SK-N-SH (cell line): ENCODE data around the gene TMEM196. TPM values are rescaled to one million over a fixed set of nuclear protein-coding genes. Genes with fewer than 3 reads are reported as not detected.

Experiments used
- CTCF ChIA-PET: fragments of 300-600, 350-600 bp; formaldehyde crosslinking; extraction: SDS; loops from one replicate; lab custom pipeline; 2021; lab: Yijun Ruan, JAX
- POLR2A ChIA-PET: fragments of 350-600 bp; sonication (Branson Sonifier 250); formaldehyde crosslinking; extraction: SDS; loops from one replicate; lab custom pipeline; 2020; ENCODE audit warnings: antibody characterized with exemption, inconsistent platforms; lab: Yijun Ruan, JAX
- DNase-seq: peaks from one replicate; pipeline ENCODE4 v3.0.0; 2012
- H2AFZ ChIP-seq: fragments of 200-600 bp; sonication (generic); 2 replicates; pipeline ENCODE4 v1.8.1; 2016; ENCODE audit warnings: antibody characterized with exemption, mild to moderate bottlenecking, low read depth
- H3F3A ChIP-seq: fragments of 200-600 bp; sonication (generic); replicated peaks from 2 replicates; pipeline ENCODE3; 2016; ENCODE audit warnings: antibody characterized with exemption, mild to moderate bottlenecking; ENCODE audit not compliant: insufficient read depth
- H3K27ac ChIP-seq, 2 experiments: fragments of 200-500 bp in 1 of 2; fragments of 200-600 bp in 1 of 2; sonication (Bioruptor generic) in 1 of 2; sonication (generic), shearing (Covaris generic) in 1 of 2; 2 replicates each; pipeline versions ENCODE4 v1.5.1 to v1.6.1; 2014 to 2016; ENCODE audit warnings: low read depth in 2 of 2, inconsistent platforms in 1 of 2, low read length in 1 of 2, mild to moderate bottlenecking in 1 of 2, mixed read lengths in 1 of 2
- H3K27me3 ChIP-seq: fragments of 200-600 bp; sonication (generic), shearing (Covaris generic); 2 replicates; pipeline ENCODE4 v1.6.1; 2016; ENCODE audit warnings: mixed run types; ENCODE audit not compliant: insufficient read depth
- H3K36me3 ChIP-seq, 2 experiments: fragments of 200-500 bp in 1 of 2; fragments of 200-600 bp in 1 of 2; sonication (Bioruptor generic) in 1 of 2; sonication (generic) in 1 of 2; replicated peaks in 1 of 2; 2 replicates each; pipeline versions ENCODE3 to v1.5.1; 2014 to 2016; ENCODE audit warnings: low read length in 1 of 2, mild to moderate bottlenecking in 1 of 2; ENCODE audit not compliant: insufficient read depth in 2 of 2, control insufficient read depth in 1 of 2
- H3K4me1 ChIP-seq, 2 experiments: fragments of 200-500 bp in 1 of 2; fragments of 200-600 bp in 1 of 2; sonication (Bioruptor generic) in 1 of 2; sonication (generic), shearing (Covaris generic) in 1 of 2; 2 replicates each; pipeline versions ENCODE4 v1.5.1 to v1.6.1; 2014 to 2016; ENCODE audit warnings: low read depth in 1 of 2, low read length in 1 of 2, mixed run types in 1 of 2; ENCODE audit not compliant: insufficient read depth in 2 of 2, control insufficient read depth in 1 of 2
- H3K4me2 ChIP-seq: fragments of 200-600 bp; sonication (generic), shearing (Covaris generic); 2 replicates; pipeline ENCODE4 v1.6.1; 2017; ENCODE audit warnings: mixed run types
- H3K4me3 ChIP-seq, 2 experiments: fragments of 200-500 bp in 1 of 2; fragments of 200-600 bp in 1 of 2; sonication (Bioruptor generic) in 1 of 2; sonication (generic), shearing (Covaris generic) in 1 of 2; 2 replicates each; pipeline versions ENCODE4 v1.5.1 to v1.8.1; 2014 to 2016; ENCODE audit warnings: low read depth in 2 of 2, inconsistent platforms in 1 of 2, low read length in 1 of 2, mild to moderate bottlenecking in 1 of 2, mixed read lengths in 1 of 2, moderate library complexity in 1 of 2
- H3K79me2 ChIP-seq: fragments of 200-600 bp; sonication (generic); 2 replicates; pipeline ENCODE4 v1.8.1; 2017; ENCODE audit warnings: mild to moderate bottlenecking; ENCODE audit not compliant: insufficient read depth
- H3K9ac ChIP-seq: fragments of 200-600 bp; sonication (generic); 2 replicates; pipeline ENCODE4 v1.6.1; 2017; ENCODE audit warnings: mixed run types
- H3K9me2 ChIP-seq: fragments of 200-600 bp; sonication (generic); 2 replicates; pipeline ENCODE4 v1.6.1; 2017; ENCODE audit warnings: mixed run types
- H3K9me3 ChIP-seq: fragments of 200-600 bp; sonication (generic); 2 replicates; pipeline ENCODE4 v1.6.1; 2017; ENCODE audit warnings: mixed run types, mild to moderate bottlenecking, moderate library complexity
- H4K20me1 ChIP-seq: fragments of 200-600 bp; sonication (generic); 2 replicates; pipeline ENCODE4 v1.6.1; 2017; ENCODE audit warnings: mild to moderate bottlenecking, mixed run types; ENCODE audit not compliant: insufficient read depth
- CHD2 ChIP-seq: fragments of 150-350 bp; IDR thresholded peaks from 2 replicates; pipeline ENCODE4 v1.6.1; 2018; ENCODE audit warnings: low read length; ENCODE audit not compliant: partially characterized antibody
- EZH2phosphoT487 ChIP-seq: fragments of 200-600 bp; sonication (generic); IDR thresholded peaks from 2 replicates; pipeline ENCODE4 v1.6.1; 2017; ENCODE audit warnings: low read depth, mixed run types, mild to moderate bottlenecking, antibody characterized with exemption, moderate library complexity, borderline replicate concordance
- FOSL2 ChIP-seq: IDR thresholded peaks from 2 replicates; pipeline ENCODE4 v1.4.0; 2012; ENCODE audit warnings: low read depth, mild to moderate bottlenecking, moderate library complexity, borderline replicate concordance
- GATA2 ChIP-seq: sonication (generic); formaldehyde crosslinking; IDR thresholded peaks from 2 replicates; pipeline ENCODE4 v1.5.0; 2020; ENCODE audit warnings: mild to moderate bottlenecking, missing genetic modification reagents
- IRF3 ChIP-seq: fragments of 150-350 bp; IDR thresholded peaks from 2 replicates; pipeline ENCODE4 v1.6.1; 2016; ENCODE audit warnings: mild to moderate bottlenecking, low read depth, low read length
- JUND ChIP-seq: IDR thresholded peaks from 2 replicates; pipeline ENCODE4 v1.4.0; 2012
- MAX ChIP-seq: IDR thresholded peaks from 2 replicates; pipeline ENCODE4 v1.4.0; 2012; ENCODE audit warnings: low read depth
- NRF1 ChIP-seq: IDR thresholded peaks from 2 replicates; pipeline ENCODE4 v1.6.1; 2012; ENCODE audit warnings: low read depth, mild to moderate bottlenecking, low read length
- PBX3 ChIP-seq: IDR thresholded peaks from 2 replicates; pipeline ENCODE4; 2012
- RAD21 ChIP-seq: IDR thresholded peaks from 2 replicates; pipeline ENCODE4 v1.6.1; 2012; ENCODE audit warnings: mild to moderate bottlenecking, low read length
- REST ChIP-seq: IDR thresholded peaks from 2 replicates; pipeline ENCODE4 v1.6.1; 2012; ENCODE audit warnings: mild to moderate bottlenecking, low read depth, low read length, moderate library complexity
- TCF12 ChIP-seq: IDR thresholded peaks from 2 replicates; pipeline ENCODE4 v1.4.0; 2012
- TEAD4 ChIP-seq: IDR thresholded peaks from 2 replicates; pipeline ENCODE4 v1.4.0; 2012; ENCODE audit warnings: mild to moderate bottlenecking, borderline replicate concordance; ENCODE audit not compliant: insufficient read depth
- USF1 ChIP-seq: IDR thresholded peaks from 2 replicates; pipeline ENCODE4 v1.4.0; 2012; ENCODE audit warnings: low read depth, borderline replicate concordance
- USF2 ChIP-seq: fragments of 150-350 bp; IDR thresholded peaks from 2 replicates; pipeline ENCODE4 v1.6.1; 2017; ENCODE audit warnings: antibody characterized with exemption, low read length, low read depth, borderline replicate concordance
- WGBS: methylation state at CpG from one replicate; pipeline ENCODE4 v1.1.6; 2017; ENCODE audit warnings: low lambda C conversion rate; 5-methylcytosine and 5-hydroxymethylcytosine counted together
- polyA plus RNA-seq, 3 experiments: library from polyadenylated mRNA; depleted of rRNA; stranded (reverse); fragments of >200 nt; gene quantifications; 2 replicates each; pipeline ENCODE4 v1.2.3, GENCODE V29; 2012

TMEM196 gene
- polyA plus RNA-seq, 1 of the 3 experiments (the other 2 are of a cell fraction): not detected

GRCh38 chr7:19698331-19698730 lies 75.1 kb downstream of the TMEM196 start:
- H2AFZ ChIP-seq: no peak overlapping the region
- H3K79me2 ChIP-seq: no peaks in the 10 kb centered on the region
- no peak overlapping the region for H3K27ac ChIP-seq
- no peaks in the 10 kb centered on the region for H3F3A ChIP-seq
- H3K9me3 ChIP-seq: no peaks in the 10 kb centered on the region
- no peak overlapping the region for H3K9ac ChIP-seq
- TF ChIP-seq PBX3 (no peak), TEAD4 (no peak), RAD21 (no peak), TCF12 (no peak), IRF3 (no peak), MAX (no peak), FOSL2 (no peak), JUND (no peak), REST (no peak), EZH2phosphoT487 (no peak), CHD2 (no peak), GATA2 (no peak)
- no peak overlapping the region for H3K4me3 ChIP-seq
- ChIA-PET POLR2A (no interaction called here), CTCF (interaction anchor here (1.6 to 5.1 kb wide), 3 partner anchors 11 to 49 kb away, joined by 4 to 31 read pairs (median 11); partner anchors contain the start of gene POLR1F)
- peaks cover 41 to 65% of the 10 kb centered on the region in 2 experiments for H3K36me3 ChIP-seq
- no peak for DNase-seq
- H3K4me1 ChIP-seq: no peaks in the 10 kb centered on the region; a peak in 1 of 4 replicates
- no peak overlapping the region for H3K4me2 ChIP-seq
- H3K9me2 ChIP-seq: no peaks in the 10 kb centered on the region
- no peaks in the 10 kb centered on the region for H4K20me1 ChIP-seq
- 89% methylated on average over 3 of the region's 3 CpGs for WGBS
- H3K27me3 ChIP-seq: no peaks in the 10 kb centered on the region

GRCh38 chr7:19696926-19697325 lies 76.5 kb downstream of the TMEM196 start:
- H4K20me1 ChIP-seq: no peaks in the 10 kb centered on the region
- H3K79me2 ChIP-seq: no peaks in the 10 kb centered on the region
- no peaks in the 10 kb centered on the region for H3K9me3 ChIP-seq
- no peak overlapping the region for H3K27ac ChIP-seq
- no peaks in the 10 kb centered on the region; a peak in 1 of 4 replicates for H3K4me1 ChIP-seq
- CTCF ChIA-PET: interaction anchor here (1.0 to 2.5 kb wide), 2 partner anchors 12 to 17 kb away, joined by 3 to 11 read pairs; partner anchors contain the start of gene POLR1F
- no peaks in the 10 kb centered on the region for H3K27me3 ChIP-seq
- H3F3A ChIP-seq: no peaks in the 10 kb centered on the region
- H3K4me3 ChIP-seq: no peak overlapping the region
- H3K9me2 ChIP-seq: no peaks in the 10 kb centered on the region
- H3K4me2 ChIP-seq: no peak overlapping the region
- POLR2A ChIA-PET: no interaction called here
- no peak for DNase-seq
- no peak overlapping the region for H3K9ac ChIP-seq
- no peak overlapping the region for H2AFZ ChIP-seq
- H3K36me3 ChIP-seq: peaks cover 27 to 52% of the 10 kb centered on the region in 2 experiments
- TF ChIP-seq TCF12 (no peak), IRF3 (no peak), USF1 (no peak), USF2 (no peak), MAX (no peak), NRF1 (no peak)
